HG02623 (cell line): Measurements from ENCODE around the gene PLXDC2.

Source experiments
- ATAC-seq: cut with Tn5 transposase; IDR thresholded peaks from one replicate; pipeline ENCODE4 v1.9.1; 2021; ENCODE audit warnings: moderate library complexity; ENCODE audit not compliant: unreplicated experiment

Gene PLXDC2

GRCh38 chr10:20247891-20248708, 431.9 kb downstream of the PLXDC2 start:
- no peak for ATAC-seq

GRCh38 chr10:20254078-20254477, 437.8 kb downstream of the PLXDC2 start:
- no peak for ATAC-seq

- no peak for ATAC-seq
These were observed 438.3 kb downstream of the PLXDC2 start for GRCh38 chr10:20254497-20254896.

GRCh38 chr10:20256969-20257368, 440.7 kb downstream of the PLXDC2 start:
- no peak for ATAC-seq

- ATAC-seq: no peak
These were observed 441.2 kb downstream of the PLXDC2 start for GRCh38 chr10:20257422-20257821.

- no peak for ATAC-seq
These were observed 448.9 kb downstream of the PLXDC2 start for GRCh38 chr10:20265146-20265545.

GRCh38 chr10:20267734-20268133, 451.5 kb downstream of the PLXDC2 start:
- no peak for ATAC-seq

GRCh38 chr10:20271490-20271889, 455.3 kb downstream of the PLXDC2 start:
- no peak for ATAC-seq

GRCh38 chr10:20272608-20273007, 456.4 kb downstream of the PLXDC2 start:
- no peak for ATAC-seq

- no peak for ATAC-seq
These were observed 458.3 kb downstream of the PLXDC2 start for GRCh38 chr10:20274571-20274970.

- ATAC-seq: no peak
These were observed 460.1 kb downstream of the PLXDC2 start for GRCh38 chr10:20276127-20276979.

GRCh38 chr10:20277820-20278219, 461.6 kb downstream of the PLXDC2 start:
- ATAC-seq: no peak

GRCh38 chr10:20281579-20281978, 465.3 kb downstream of the PLXDC2 start:
- no peak for ATAC-seq

GRCh38 chr10:20287586-20287985, 471.4 kb downstream of the PLXDC2 start:
- ATAC-seq: no peak

- no peak for ATAC-seq
These were observed 471.8 kb downstream of the PLXDC2 start for GRCh38 chr10:20288060-20288459.

- ATAC-seq: no peak
These were observed 473.0 kb downstream of the PLXDC2 start for GRCh38 chr10:20289070-20289828.

- ATAC-seq: no peak
These were observed 482.2 kb downstream of the PLXDC2 start for GRCh38 chr10:20298417-20298816.

- no peak for ATAC-seq
These were observed 483.0 kb downstream of the PLXDC2 start for GRCh38 chr10:20299034-20299736.

GRCh38 chr10:20300735-20301134, 484.5 kb downstream of the PLXDC2 start:
- ATAC-seq: no peak

- ATAC-seq: no peak
These were observed 485.8 kb downstream of the PLXDC2 start for GRCh38 chr10:20302033-20302432.
